ENCODE results near the gene FAM170B. TPM values are rescaled to one million over a fixed set of nuclear protein-coding genes. Genes with fewer than 3 reads are reported as not detected.

The FAM170B gene
- total RNA-seq, 1 experiment from 2014 or later, result not detected

DNA sequence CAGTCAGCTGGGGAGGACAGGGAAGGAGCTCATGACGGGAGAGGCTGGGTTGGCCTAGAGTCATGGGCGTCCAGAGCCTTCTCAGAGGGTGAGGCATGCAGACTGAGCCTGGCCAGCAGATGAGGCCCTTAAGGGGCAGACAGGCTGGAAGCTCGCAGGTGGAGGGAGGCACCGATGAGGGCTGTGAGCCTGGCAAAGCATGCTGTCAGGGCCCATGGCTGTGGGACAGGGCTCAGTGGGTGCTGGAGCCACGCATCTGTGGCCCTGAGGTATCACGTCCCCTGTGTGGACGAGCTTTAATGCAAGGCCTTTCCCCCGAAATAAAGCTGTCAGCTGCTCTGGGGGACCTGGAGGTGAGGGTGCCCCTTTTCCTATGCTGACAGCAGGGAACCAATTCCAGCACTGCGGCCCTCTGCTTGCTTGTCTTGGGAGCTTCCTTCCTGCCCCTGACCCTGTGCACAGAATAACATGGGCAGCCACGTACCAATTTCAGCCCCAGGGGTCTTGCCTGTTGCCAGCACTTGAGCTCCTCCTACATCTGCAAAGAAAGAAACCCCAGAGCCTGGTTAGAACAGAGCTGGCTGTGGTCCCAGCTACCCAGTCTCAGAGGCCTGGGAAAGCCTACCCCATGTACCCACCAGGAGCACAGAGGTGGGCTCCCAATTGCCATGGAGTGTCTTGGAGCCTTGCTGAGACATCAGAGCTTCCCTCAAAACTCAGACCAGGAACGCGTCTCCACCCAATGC, 33.8 kb upstream of the FAM170B start:
- H3K4me3 Mint-ChIP-seq (ENCODE audit: low read depth, unreplicated experiment), result no peak overlapping the region
- intact Hi-C loops (cut with micrococcal nuclease; ENCODE audit: unreplicated experiment), result no loop called here
- peaks cover 80% of the 10 kb centered on the region for H3K27me3 Mint-ChIP-seq (ENCODE audit: unreplicated experiment)
- H3K27ac Mint-ChIP-seq (ENCODE audit: unreplicated experiment), result no peak overlapping the region
- BruUV-seq (replicated peaks), result no TSS peak
- no peak for DNase-seq
- H3K9me3 Mint-ChIP-seq (ENCODE audit: low read depth, unreplicated experiment), result no peaks in the 10 kb centered on the region
- no peaks in the 10 kb centered on the region for H3K4me1 Mint-ChIP-seq (ENCODE audit: low read depth, unreplicated experiment)
- TF ChIP-seq CTCF (IDR thresholded peaks at IDR 0.05; ENCODE audit: unreplicated experiment), result no peak
- H3K36me3 Mint-ChIP-seq (ENCODE audit: insufficient read depth, unreplicated experiment), result no peaks in the 10 kb centered on the region
- CTCF ChIA-PET, result no interaction called here

DNA sequence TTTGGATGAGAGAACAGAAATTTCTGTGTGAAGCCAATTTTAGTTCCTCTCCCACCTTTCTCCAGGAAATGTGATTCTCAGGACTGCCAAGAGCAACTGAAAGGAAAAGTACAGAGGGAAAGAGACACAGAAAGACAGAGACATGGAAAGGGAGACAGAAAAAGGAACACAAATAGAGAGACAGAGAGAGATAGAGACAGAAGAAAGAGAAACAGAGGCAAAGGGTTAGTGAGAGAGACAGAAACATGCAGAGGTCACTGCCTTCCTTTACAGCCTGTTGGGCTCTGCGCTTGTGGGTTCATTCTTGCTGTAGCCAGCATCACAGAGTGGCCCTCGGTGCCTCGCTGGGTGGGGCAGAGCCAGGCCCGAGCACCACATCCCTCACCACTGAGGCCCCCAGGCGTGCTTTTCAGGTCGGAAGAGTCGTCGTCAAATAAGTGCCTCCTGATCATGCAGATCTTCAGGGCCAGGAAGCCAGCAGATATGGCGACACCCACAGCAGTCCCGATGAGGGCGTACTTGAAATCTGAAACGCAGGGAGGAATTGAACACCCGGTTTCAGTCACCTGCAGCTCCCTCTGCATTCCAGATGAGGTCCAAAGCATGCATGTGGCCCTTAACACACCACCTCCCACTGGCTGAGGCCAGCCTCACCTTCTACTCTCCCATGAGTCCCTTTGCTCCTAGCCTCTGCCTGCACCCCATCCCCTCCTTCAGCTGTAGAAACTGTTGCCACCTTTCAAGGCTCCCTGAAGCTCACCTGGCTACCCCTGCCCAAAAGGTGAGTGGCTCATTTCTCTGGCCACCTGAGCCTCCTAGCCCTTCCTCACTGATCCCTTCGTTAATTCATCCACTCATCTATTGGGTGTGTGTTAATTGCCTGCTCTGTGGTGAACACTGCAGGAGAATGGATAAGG, 32.9 kb upstream of the FAM170B start:
- H3K9me3 Mint-ChIP-seq (ENCODE audit: low read depth, unreplicated experiment), result no peaks in the 10 kb centered on the region
- no peaks in the 10 kb centered on the region for H3K36me3 Mint-ChIP-seq (ENCODE audit: insufficient read depth, unreplicated experiment)
- H3K27ac Mint-ChIP-seq (ENCODE audit: unreplicated experiment), result no peak overlapping the region
- no peak for TF ChIP-seq CTCF (IDR thresholded peaks at IDR 0.05; ENCODE audit: unreplicated experiment)
- H3K4me3 Mint-ChIP-seq (ENCODE audit: low read depth, unreplicated experiment), result no peak overlapping the region
- no peak for DNase-seq
- H3K27me3 Mint-ChIP-seq (ENCODE audit: unreplicated experiment), result peaks cover 88% of the 10 kb centered on the region
- no peaks in the 10 kb centered on the region for H3K4me1 Mint-ChIP-seq (ENCODE audit: low read depth, unreplicated experiment)
- intact Hi-C loops (cut with micrococcal nuclease; ENCODE audit: unreplicated experiment), result no loop called here
- CTCF ChIA-PET, result no interaction called here
- BruUV-seq (replicated peaks), result no TSS peak

GRCh38 chr10:49165821-49166483, 32.1 kb upstream of the FAM170B start:
- CTCF ChIA-PET, result no interaction called here
- H3K36me3 Mint-ChIP-seq (ENCODE audit: insufficient read depth, unreplicated experiment), result no peaks in the 10 kb centered on the region
- BruUV-seq (replicated peaks), result no TSS peak
- no peak overlapping the region for H3K4me3 Mint-ChIP-seq (ENCODE audit: low read depth, unreplicated experiment)
- DNase-seq, result no peak
- TF ChIP-seq CTCF (IDR thresholded peaks at IDR 0.05; ENCODE audit: unreplicated experiment), result no peak
- peaks cover 95% of the 10 kb centered on the region for H3K27me3 Mint-ChIP-seq (ENCODE audit: unreplicated experiment)
- no peaks in the 10 kb centered on the region for H3K4me1 Mint-ChIP-seq (ENCODE audit: low read depth, unreplicated experiment)
- intact Hi-C loops (cut with micrococcal nuclease; ENCODE audit: unreplicated experiment), result loop anchor here (2.0 kb wide), 2 partner anchors 185 to 507 kb away; no protein-coding TSS in a partner anchor
- H3K27ac Mint-ChIP-seq (ENCODE audit: unreplicated experiment), result no peak overlapping the region
- no peaks in the 10 kb centered on the region for H3K9me3 Mint-ChIP-seq (ENCODE audit: low read depth, unreplicated experiment)

DNA sequence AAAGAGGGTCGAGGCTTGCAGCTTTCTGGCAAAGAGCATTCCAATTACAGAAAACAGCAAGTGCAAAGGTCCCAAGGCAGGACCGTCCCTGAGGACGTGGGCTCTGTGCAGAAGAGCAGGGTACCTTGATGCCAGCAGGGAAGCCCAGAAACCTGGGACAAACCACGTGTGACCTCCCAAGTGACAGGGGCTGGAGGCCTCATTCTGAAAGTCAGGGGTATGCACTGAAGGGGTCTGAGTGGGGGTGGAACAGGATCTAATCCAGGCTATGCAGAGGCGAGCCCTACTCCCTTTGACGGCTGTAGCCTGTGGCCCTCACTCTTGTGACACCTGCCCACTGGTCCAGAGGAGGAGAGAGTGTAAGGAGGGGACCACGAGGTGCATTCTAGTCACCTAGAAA, 31.4 kb upstream of the FAM170B start:
- CTCF ChIA-PET, result no interaction called here
- no TSS peak for BruUV-seq (replicated peaks)
- Mint-ChIP-seq H3K36me3 (ENCODE audit: insufficient read depth, unreplicated experiment) (no peaks in the 10 kb centered on the region), H3K27me3 (ENCODE audit: unreplicated experiment) (peaks cover 92% of the 10 kb centered on the region), H3K4me3 (ENCODE audit: low read depth, unreplicated experiment) (no peak overlapping the region), H3K9me3 (ENCODE audit: low read depth, unreplicated experiment) (no peaks in the 10 kb centered on the region), H3K27ac (ENCODE audit: unreplicated experiment) (no peak overlapping the region), H3K4me1 (ENCODE audit: low read depth, unreplicated experiment) (no peaks in the 10 kb centered on the region)
- intact Hi-C loops (cut with micrococcal nuclease; ENCODE audit: unreplicated experiment), result loop anchor here (2.0 kb wide), 2 partner anchors 184 to 506 kb away; no protein-coding TSS in a partner anchor
- no peak for DNase-seq
- TF ChIP-seq CTCF (IDR thresholded peaks at IDR 0.05; ENCODE audit: unreplicated experiment), result no peak

All from Calu3 (cell line).